Gastrocnemius medialis (tissue), 4 donors: ENCODE data around the gene SEMA5B.

Source experiments
- CTCF ChIP-seq, 5 experiments: fragments of 450-650 bp in 3 of 5; fragments of 200-600 bp in 2 of 5; sonication (generic) in 2 of 5; IDR thresholded peaks in 4 of 5; conservative IDR thresholded peaks in 1 of 5; 1 replicate in 4 of 5; 2 replicates in 1 of 5; pipeline ENCODE4 v1.5.1; 2016 to 2019; ENCODE audit warnings: antibody characterized with exemption in 5 of 5, mild to moderate bottlenecking in 3 of 5, moderate library complexity in 3 of 5
- POLR2A ChIP-seq, 2 donors: fragments of 450-650 bp; IDR thresholded peaks; one replicate each; pipeline ENCODE4 v1.6.1; 2017; ENCODE audit warnings: antibody characterized with exemption in 2 of 2, mild to moderate bottlenecking in 2 of 2, moderate library complexity in 2 of 2

- TF ChIP-seq CTCF (IDR thresholded peaks at IDR 0.05 in 4 of 5, conservative IDR thresholded peaks at IDR 0.05 in 1 of 5) (no peak), POLR2A (IDR thresholded peaks at IDR 0.05) (no peak)
These were observed 60.2 kb downstream of the SEMA5B start for GRCh38 chr3:122967356-122967755.
